ENCODE measurements around the gene SCUBE1.
"Not testable (repeated sequence)": the region's sequence is repeated elsewhere in the genome, so short reads cannot be mapped to it uniquely, and the experiment has no call there.

SCUBE1 gene

GRCh38 chr22:43356881-43357280 is 13.7 kb upstream of the SCUBE1 start:
- H3K27me3 Mint-ChIP-seq (ENCODE audit: low read depth), result peaks cover 42% of the 10 kb centered on the region
- no peak overlapping the region for H3K4me3 Mint-ChIP-seq
- peaks cover 13% of the 10 kb centered on the region for H3K4me1 Mint-ChIP-seq
- H3K36me3 Mint-ChIP-seq (ENCODE audit: low read depth), result no peaks in the 10 kb centered on the region
- TF ChIP-seq, protein P1, sequence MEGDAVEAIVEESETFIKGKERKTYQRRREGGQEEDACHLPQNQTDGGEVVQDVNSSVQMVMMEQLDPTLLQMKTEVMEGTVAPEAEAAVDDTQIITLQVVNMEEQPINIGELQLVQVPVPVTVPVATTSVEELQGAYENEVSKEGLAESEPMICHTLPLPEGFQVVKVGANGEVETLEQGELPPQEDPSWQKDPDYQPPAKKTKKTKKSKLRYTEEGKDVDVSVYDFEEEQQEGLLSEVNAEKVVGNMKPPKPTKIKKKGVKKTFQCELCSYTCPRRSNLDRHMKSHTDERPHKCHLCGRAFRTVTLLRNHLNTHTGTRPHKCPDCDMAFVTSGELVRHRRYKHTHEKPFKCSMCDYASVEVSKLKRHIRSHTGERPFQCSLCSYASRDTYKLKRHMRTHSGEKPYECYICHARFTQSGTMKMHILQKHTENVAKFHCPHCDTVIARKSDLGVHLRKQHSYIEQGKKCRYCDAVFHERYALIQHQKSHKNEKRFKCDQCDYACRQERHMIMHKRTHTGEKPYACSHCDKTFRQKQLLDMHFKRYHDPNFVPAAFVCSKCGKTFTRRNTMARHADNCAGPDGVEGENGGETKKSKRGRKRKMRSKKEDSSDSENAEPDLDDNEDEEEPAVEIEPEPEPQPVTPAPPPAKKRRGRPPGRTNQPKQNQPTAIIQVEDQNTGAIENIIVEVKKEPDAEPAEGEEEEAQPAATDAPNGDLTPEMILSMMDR (IDR thresholded peaks at IDR 0.05; ENCODE audit: unreplicated experiment in 3 of 3), result no peak
- peaks cover 2% of the 10 kb centered on the region for H3K9me3 Mint-ChIP-seq
- peak overlapping the region in 1 of 3 experiments; percentile 15 for H3K27ac Mint-ChIP-seq

DNA sequence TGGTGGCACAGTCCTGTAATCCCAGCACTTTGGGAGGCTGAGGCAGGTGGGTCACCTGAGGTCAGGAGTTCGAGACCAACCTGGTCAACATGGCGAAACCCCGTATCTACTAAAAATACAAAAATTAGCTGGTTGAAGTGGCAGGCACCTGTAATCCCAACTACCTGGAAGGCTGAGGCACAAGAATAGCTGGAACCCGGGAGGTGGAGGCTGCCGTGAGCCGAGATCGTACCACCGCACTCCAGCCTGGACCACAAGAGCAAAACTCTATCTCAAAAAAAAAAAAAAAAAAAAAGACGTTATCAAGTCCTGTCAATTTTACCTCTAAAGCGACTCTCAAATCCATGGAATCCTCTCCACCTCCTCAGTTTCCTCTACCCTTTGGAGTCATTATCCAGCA is 12.5 kb upstream of the SCUBE1 start:
- H3K9me3 Mint-ChIP-seq; H3K4me3 Mint-ChIP-seq; H3K36me3 Mint-ChIP-seq (ENCODE audit: low read depth); H3K27ac Mint-ChIP-seq: not testable (repeated sequence)
- peaks cover 13% of the 10 kb centered on the region for H3K4me1 Mint-ChIP-seq
- H3K27me3 Mint-ChIP-seq (ENCODE audit: low read depth), result peaks cover 40% of the 10 kb centered on the region

GRCh38 chr22:43351966-43352345 is 8.8 kb upstream of the SCUBE1 start:
- peaks cover under 1% of the 10 kb centered on the region for H3K4me1 Mint-ChIP-seq
- no peaks in the 10 kb centered on the region for H3K36me3 Mint-ChIP-seq (ENCODE audit: low read depth)
- H3K27ac Mint-ChIP-seq, result no peak overlapping the region
- H3K9me3 Mint-ChIP-seq, result peaks cover 2% of the 10 kb centered on the region
- H3K4me3 Mint-ChIP-seq, result no peak overlapping the region
- TF ChIP-seq, protein P1 (IDR thresholded peaks at IDR 0.05; ENCODE audit: unreplicated experiment in 3 of 3), result no peak
- peaks cover 49% of the 10 kb centered on the region for H3K27me3 Mint-ChIP-seq (ENCODE audit: low read depth)

- TF ChIP-seq, protein P1 (IDR thresholded peaks at IDR 0.05; ENCODE audit: unreplicated experiment in 3 of 3), result no peak
- H3K4me3 Mint-ChIP-seq, result no peak overlapping the region
- no peaks in the 10 kb centered on the region for H3K36me3 Mint-ChIP-seq (ENCODE audit: low read depth)
- no peak overlapping the region for H3K27ac Mint-ChIP-seq
- peaks cover 6% of the 10 kb centered on the region for H3K4me1 Mint-ChIP-seq
- H3K27me3 Mint-ChIP-seq (ENCODE audit: low read depth), result peaks cover 58% of the 10 kb centered on the region
- H3K9me3 Mint-ChIP-seq, result no peaks in the 10 kb centered on the region
Observed at GRCh38 chr22:43349636-43350035, 6.5 kb upstream of the SCUBE1 start.

DNA sequence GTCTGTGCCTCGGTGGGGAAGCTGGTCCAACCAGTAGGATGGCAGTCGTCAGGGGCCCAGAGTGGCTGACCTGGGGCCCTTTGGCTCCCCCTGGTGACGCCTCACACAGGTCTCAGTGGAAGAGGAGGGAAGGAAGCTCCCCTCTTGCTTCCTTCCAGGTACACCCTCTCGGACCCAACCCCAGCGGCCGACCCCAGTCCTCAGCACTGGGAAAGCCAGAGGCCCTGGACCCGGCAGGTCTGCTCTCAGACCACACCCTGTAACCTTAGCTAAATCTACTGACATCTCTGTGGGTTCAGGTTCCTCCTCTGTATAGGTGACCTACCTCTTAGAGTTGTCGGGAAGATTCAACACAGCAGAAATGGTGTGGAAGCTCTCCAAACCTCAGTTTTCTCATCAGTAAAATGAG is 3.4 kb upstream of the SCUBE1 start:
- Mint-ChIP-seq H3K36me3 (ENCODE audit: low read depth) (no peaks in the 10 kb centered on the region), H3K4me3 (peak overlapping the region in 1 of 3 experiments; percentile 16), H3K27me3 (ENCODE audit: low read depth) (peaks cover 66% of the 10 kb centered on the region), H3K4me1 (peaks cover 11% of the 10 kb centered on the region), H3K9me3 (no peaks in the 10 kb centered on the region), H3K27ac (no peak overlapping the region)
- TF ChIP-seq, protein P1 (IDR thresholded peaks at IDR 0.05; ENCODE audit: unreplicated experiment in 3 of 3), result peak; percentile 64 to 72 (median 70)

DNA sequence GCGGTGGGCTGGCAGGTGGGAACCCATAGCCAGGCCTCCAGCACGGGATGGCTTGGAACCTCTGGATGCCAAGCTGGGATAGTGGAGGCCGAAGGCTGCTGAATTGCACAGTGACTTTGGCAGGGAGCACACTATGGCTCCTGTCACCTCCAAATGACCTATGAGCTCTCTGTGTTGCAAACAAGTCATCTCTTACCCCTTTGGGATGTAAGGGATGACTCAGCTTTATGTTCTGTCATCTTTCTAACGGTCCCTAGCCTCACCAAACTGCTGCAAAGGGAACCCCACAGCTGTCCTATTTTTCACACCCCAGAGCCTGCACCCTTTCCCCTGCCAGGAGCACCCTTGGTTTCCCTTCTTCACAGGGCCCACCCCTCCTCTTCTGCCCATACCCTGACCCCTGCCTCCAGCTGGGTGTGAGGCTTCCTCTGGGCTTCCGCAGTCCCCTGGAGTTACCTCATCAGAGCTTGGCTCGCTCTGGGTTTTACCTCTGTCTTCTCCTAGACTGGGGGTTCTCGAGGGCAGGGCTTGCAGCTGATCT is 2.7 kb upstream of the SCUBE1 start:
- H3K9me3 Mint-ChIP-seq, result no peaks in the 10 kb centered on the region
- no peak overlapping the region for H3K27ac Mint-ChIP-seq
- TF ChIP-seq, protein P1 (IDR thresholded peaks at IDR 0.05; ENCODE audit: unreplicated experiment in 3 of 3), result no peak
- H3K4me1 Mint-ChIP-seq, result peaks cover 11% of the 10 kb centered on the region
- no peaks in the 10 kb centered on the region for H3K36me3 Mint-ChIP-seq (ENCODE audit: low read depth)
- H3K27me3 Mint-ChIP-seq (ENCODE audit: low read depth), result peaks cover 72% of the 10 kb centered on the region
- peak overlapping the region in 1 of 3 experiments; percentile 16 for H3K4me3 Mint-ChIP-seq
